NCI-H1694 (cell line): ENCODE data around the gene SNUPN.

ENCODE experiments used
- DNase-seq: peaks from one replicate; lab custom pipeline; 2025; lab: John Stamatoyannopoulos, UW

Gene SNUPN

DNA sequence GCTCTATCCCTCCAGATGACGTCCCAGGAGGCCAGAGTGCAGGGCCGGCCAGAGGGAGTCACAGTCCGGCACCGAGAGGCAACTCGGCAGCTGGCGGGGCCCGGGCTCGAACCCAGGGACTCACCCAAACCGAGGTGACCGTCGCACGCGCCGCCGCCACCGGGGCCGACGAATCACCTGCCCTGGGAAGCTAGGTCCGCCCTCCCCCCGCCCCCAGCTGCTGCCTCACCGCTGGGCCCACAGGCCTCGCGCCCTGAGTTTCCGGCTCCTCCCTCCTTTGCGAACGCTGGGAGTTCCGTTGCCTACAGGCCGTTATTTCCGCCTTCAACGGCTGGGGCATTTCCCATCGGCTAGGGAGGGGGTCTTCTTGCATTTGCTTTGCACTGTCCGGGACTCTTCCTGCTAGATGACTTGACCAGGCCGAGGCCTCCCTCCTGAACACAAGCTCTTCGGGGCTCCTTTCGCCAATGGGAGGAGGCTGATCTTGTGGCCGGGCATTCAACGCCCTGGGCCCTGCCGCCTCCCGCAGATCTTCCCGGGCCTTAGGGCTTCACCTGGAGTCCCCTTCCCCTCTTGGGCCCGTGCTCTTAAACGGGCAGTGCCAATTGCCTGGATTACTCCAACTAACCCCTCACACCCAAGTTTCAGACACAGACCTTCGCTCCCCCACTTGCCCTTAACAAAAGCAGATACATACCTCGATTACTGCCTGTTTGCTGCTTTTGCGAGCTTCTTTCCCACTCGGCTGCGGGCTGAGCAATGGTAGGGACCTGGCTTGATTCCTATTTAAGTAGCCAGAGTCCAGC is at the start of gene SNUPN:
SNUPN (minus strand) TSS at position 184 of the 806 bp plus-strand sequence. CDS start 4,674 bp downstream, outside the sequence.
- DNase-seq: peak; percentile 78

DNA sequence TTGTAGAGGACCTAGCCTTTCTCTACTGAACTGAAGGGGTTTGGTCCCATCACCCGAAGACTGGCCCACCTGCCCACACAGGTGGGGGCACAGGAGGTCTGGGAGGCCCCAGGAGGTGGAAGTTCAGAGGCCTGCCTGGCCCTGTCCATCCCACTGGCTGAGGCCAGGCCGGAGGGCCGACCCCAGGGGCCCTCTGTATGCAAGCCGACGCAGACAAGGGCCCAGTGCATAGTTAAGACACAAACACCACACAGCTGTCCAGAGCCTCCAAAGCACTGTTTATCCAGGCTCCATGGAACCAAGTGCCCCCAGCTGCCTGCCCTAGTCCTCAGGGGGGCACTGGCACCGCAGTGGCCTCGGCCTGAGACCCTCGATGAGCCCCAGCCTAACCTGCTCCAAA is 48.8 kb upstream of the SNUPN start:
- DNase-seq: no peak

DNA sequence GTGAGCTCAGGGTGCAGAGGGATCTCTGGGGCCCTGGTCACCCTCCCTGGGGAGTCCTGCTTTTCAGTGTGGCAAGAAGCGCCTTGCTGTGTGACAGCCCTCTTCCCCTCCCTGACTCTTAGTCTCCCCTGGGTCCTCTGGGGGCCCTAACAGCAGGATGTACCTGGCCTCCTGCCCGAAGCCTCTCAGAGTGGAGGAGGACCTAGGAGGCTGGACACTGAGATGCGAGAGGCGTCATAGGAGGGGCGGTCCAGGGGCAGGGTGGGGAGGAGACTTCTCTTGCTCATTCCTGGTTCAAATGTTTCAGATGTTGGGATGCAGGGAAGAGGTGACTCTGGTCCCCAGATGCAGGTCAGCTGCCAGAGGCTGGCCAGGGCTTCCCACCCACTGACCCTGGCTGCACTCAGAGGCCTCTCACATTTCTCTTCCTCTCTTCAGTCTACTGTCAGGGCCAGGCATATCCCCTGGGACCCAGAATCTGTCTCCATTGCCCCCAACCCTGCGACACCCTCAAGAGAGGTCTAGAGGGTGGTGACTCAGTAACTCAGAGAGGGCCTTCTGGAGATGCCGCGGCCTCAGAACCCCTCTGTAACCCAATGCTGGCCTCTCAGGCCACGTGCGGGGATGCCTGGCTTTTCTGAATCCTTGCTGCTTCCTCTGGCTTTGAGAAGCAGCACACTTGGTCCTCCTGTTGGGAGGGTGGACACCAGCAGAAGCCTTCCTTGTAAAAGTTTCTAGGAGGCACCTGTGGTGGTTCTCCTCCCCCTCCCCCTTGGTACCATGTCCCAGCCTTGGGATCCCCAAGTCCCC is 48.1 kb upstream of the SNUPN start:
- DNase-seq: no peak

DNA sequence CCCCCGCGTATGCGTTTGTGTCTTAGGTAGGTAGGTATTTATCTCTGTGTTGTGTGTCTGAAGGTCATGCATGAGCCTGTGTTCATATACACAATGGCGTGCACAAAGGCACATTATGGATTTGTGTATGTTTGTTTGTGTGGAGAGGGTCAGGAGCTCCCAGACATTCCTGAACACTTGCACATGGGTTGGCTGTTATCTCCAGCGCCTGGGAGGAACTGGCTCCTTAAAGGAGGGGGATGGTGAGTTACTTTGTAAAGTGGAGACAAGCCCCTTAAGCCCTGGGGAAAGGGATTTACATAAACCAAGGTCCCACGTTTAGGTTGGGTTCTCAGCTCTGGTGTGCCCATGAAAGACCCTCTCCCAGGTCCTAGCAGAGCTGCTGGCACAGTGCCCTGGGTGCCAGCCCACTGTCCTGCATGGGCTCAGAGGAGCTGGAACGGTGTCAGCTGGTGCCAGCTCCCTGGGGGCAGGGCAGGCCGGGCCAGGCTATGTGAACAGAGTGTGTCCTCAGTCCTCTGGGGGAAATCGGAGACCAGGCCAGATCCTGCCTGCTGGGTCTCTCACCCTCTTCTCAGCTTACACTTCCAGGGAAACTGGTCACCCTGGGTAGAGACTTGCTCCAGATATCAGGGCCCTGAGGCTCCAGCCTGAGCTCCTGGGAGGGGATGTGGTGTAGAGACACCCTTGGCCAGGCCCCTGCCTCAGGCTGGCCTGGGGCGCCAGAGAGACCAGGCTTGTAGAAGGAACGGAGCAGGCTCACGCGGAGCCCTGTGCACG is 47.3 kb upstream of the SNUPN start:
- no peak for DNase-seq

DNA sequence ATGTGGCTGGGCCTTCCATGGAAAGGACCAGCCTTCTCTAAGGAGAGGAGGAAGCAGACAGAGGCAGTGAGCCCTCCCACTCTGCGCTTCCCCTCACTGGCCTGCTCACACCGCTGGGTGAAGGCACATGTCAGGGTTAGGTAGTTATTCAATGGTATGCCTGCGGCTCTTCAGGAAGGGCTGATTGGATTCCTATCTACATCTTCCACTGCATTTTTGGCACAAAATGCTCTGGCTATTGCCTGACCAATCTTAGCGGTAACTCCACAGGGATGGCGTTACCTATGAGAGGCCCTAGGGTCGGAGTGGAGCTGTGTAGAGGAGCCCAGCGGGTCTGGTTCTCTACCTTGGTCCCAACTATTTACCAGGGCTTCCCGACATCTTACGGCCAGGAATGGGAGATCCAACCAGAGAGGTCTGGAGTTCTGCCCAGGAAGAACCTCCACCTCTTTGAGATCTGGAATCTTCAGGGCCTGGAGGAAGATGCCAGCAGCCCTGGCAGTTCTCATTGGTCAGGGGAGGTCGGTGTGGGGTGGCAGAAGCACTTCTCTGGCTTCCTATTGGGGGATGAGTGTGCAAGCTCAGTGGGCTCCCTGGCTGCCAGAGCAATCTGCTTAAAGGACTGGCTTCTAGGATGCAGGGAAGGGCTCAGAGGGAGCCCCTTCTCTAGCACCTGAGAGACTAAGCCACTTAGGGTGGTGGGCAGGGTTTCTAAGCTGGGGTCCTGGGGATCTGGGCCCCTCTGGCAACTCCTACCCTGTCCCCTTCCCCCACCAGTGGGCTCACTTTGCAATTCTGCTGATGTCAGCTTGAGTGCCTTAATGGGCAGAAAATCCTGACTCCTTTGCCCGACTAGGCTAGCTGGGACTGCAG is 46.4 kb upstream of the SNUPN start:
- DNase-seq: no peak

DNA sequence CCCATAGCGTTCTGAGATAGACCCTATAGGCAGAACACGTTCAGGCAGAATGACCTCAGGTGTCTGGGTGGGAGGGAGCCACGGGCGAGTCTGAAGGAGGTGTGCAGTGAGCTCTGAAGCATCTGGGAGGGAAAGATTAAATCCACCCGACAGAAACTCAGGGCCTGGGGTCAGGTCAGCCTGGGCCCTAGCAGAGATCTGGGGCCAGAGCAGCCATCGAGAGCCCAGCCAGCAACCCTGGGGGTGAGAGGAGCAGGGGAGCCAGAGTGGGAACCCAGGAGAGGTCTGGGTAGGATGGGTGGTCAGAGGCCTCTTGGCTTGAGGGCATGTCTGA is 44.3 kb upstream of the SNUPN start:
- no peak for DNase-seq

DNA sequence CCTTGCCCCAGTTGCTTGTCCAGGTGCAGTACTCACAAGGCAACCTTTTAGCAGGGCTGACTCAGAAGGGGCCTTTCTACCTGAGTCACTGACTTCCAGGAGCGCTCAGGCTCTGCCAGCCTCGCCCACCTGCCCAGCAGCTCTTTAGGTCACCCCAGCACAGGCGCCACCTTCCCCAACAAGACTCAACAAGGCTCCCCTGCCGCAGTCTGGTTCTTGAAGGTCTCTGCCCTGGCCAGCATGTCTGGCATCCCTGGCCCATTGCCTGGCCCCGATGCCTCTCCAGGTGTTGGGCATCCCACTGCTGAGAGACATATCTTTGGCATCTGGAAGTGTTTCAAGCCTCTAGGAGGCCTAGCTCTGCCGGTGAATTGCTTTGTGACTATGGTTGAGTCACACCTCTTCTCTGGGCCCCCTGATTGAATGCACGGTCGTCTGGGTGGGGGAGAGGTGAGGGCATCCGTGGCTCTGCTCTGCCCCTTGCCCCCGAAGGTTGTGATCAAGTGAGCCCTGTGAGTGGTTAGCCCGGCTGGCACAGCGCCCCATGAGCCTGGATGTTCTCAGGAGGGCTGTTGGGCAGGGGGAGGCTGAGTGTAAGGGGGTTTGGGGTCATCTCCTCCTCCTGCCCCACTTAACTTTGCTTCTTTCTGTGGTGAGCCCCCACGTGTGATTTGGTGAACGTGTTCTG is 43.8 kb upstream of the SNUPN start:
- no peak for DNase-seq

DNA sequence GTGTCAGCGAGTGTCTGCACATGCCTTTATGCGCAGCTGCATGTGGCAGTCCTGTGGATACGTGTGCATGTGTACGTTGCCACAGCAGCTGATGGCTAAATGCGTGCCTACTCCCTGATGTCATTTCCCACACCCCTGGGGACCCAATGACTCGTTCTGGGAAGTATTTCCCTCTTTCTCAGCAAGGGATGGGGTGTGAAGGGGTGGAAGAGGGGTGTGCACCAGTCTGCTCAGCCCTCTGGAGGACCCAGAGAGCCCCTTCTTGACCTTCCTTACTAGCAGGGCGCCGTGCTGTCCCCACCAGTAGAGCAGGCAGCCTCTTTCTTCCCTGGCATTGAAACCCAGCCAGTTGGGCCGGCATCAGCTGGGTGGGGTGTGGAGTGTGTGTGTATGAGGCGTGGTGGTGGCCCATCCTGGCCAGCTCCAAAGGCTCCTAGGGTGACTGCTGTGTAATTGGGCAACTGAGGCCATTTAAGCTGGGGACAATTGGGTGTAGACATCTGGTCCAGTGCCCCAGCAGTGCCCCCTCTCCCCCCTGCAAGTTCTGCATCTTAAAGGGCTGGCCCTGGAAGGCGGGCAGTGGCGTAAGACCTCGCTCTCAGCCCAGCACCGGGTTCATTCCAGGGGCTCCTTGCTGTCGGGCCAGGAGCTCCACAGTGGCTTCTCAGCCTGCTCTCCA is 41.4 kb upstream of the SNUPN start:
- no peak for DNase-seq

DNA sequence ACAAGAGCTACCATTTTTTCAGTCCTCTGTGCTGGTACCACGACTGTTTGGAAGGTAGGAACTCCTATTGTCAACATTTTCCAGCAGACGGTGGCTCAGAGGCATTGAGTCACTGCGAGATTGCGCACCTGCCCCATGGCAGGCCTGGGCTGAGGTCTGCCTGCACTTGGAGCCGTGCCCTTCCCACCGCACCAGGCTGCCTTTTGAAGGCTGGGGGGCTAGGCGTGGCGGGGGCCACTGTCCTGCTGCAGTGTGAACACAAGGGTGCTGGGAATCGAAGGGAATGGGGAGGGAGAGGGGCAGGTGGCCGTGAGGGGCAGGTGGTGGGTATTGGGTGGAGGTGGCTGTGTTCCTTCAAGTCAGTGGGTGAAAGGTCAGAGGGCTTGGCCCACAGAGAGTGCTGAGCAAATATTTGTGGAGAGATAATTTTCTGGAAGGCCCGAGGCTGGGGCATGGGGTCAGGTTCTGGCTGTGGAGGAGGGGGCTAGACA is 38.5 kb upstream of the SNUPN start:
- no peak for DNase-seq

DNA sequence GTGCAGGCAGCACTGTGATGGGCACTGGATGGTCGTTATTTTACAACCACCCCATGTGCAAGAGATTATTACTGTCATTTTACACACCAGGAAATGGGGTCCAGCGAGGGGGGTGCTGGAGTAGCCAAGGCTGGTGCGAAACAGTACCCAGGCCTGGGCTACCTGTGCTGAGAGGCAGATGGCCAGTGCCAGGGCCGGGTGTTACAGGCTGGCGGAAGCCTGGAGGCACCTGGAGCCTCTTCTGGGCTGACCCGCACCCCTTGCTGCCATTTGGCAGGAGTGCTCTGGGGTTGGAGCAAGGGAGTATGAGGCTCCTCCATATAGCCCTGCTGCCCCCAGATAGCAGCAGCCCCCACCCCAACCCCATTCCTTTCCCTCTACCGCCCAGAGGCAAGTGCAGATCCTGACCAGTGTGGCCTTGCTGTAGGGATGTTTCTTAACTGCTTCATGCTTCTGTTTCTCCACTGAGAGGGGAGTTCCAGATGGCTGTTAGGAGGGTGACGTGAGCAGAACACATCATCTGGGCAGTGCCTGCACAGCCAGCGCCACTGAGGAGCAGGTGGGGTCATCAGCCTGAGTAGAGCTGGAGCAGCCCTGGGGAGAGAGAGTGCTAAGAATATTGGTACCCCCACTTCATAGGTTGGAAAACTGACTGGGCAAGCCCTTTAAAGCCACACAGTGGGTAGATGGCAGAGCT is 37.4 kb upstream of the SNUPN start:
- DNase-seq: no peak

DNA sequence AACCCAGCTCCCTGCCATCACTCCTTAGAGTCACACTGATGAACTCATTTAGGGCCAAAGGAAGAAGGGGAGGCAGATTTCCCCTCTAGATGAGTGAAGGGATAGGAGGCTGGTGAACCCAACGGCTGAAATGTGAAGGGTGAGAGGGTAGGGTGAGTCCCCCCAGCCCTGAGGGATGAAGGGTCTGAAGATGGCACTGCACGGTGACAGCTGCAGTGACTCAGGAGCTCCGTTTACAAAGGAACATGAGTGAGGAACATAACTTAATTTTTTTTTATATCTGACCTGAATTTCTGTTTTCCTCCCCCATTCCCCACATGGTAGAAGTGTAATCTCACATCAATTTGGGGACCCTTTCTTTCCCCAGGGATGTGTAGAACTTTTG is 36.2 kb upstream of the SNUPN start:
- no peak for DNase-seq

DNA sequence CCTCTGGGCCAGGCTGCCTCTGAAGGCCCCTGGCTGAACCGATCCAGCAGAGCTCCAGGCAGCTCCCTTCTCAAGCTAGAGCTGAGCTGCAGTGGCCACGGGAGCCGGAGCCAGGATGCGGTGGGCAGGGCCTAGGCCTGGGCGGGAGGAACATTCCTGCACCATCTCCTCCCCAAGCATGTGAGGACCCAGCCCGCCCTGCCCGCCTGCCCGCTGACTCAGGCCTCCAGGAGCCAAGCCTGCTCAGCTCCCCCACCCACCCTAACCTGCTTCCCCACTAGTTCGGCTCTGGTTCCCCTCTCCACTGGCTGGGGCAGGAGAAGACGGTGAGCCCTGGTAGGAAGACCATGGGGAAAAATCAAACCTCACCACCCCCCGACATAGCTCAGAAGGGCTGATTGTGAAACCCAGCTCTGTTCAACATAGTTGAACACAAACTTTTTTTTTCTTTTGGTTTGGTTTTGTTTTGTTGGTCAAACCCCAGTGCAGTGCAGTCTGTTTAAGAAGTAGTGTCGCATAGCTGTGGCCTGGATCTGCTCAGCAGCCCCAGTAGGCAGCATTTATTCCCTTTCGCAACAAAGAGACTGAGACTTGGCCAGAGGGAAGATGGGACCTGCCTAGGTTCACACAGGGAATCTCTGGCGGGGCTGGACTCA is 35.7 kb upstream of the SNUPN start:
- no peak for DNase-seq

DNA sequence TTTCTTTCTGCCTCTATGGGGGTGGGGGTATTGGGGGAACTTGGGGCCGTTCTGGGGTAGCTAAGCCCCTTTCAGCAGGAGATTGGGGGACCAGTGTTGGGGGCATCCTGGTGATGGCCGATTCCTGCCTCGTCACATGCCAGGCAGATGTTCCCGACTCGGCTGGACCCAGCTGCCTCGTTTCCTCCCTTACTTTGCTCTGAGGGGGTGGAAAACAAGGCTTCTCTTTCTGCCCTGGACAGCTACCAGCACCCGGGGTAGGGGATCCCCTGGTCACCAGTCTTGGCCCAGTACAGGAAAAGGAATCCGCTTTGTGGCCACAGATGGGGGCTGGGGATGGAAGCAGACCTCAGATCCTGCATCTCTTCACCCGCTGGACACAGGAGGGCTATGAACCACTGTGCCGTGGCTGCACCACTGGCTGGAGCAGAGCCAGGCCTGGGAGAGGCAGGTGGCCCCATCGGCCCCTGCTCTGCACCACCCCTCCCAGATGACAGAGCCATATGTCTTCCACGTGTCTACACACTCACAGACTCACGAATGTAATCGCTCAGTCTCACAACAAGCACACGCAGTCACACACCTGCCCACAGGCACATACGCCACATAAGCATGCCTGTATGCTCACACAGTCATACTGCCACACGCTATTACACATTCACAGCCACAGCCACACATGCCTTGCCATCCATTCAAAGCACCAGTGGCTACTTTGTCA is 34.6 kb upstream of the SNUPN start:
- DNase-seq: peak; percentile 55

DNA sequence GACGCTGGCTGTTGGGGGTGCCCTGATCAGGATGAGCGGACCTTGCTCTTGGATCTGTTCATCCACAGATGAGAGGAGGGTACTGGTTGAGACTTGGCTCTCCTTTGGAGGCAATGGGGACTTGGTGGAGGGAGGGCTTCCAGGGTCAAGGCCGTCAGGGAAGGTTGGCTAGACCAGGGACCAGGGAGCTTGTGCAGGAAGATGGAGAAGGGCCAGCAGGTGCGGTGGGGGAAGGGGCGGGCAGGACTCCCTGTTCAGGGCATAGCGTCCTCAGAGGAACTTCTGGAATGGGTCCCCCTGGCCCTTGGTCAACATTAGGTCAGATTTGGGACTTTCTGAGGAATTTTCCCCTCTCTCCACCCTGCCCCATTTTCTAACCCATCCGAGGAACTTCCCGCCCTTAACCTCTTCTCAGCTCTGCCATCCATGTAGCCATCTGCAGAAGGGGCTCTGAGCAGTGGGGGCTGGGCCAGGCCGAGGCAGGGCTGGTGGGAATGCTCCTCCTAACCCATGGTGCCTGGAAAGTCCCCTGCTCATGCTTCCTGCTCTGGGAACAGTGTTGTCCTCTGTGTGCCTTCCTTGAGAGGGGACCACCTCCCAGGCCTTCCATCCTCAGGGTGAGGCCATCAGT is 33.7 kb upstream of the SNUPN start:
- no peak for DNase-seq

DNA sequence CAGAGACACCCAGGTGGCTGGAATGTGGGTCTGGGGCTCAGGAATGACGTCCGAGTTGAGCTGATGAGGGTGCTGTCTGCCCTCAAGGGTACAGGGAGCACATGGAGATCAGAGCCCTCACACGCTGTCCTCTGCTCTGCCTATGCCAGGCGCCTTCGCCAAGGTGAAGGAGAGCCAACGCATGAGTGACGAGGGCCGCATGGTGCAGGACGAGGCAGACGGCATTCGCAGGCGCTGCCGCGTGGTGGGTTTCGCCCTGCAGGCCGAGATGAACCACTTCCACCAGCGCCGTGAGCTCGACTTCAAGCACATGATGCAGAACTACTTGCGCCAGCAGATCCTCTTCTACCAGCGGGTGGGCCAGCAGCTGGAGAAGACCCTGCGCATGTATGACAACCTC is 31.3 kb upstream of the SNUPN start:
- DNase-seq: no peak

DNA sequence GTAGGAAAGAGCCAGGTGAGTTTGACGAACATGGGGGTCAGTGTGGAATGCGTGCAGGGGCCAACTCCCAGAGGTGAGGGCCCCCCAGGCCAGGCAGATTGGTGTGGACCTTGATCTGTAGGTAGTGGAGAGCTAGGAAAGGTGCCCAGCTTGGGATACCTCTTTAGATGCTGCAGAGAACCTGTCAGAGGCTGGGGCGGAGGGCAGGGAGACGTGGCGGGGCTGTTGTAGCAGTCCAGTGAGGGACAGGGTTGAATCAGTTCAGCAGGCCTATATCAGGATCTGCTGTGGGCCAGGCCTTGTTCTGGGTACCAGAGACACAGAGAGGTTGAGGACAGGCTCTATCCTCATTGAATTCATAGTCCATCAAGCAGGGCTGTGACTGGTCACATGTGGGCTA is 30.8 kb upstream of the SNUPN start:
- no peak for DNase-seq

DNA sequence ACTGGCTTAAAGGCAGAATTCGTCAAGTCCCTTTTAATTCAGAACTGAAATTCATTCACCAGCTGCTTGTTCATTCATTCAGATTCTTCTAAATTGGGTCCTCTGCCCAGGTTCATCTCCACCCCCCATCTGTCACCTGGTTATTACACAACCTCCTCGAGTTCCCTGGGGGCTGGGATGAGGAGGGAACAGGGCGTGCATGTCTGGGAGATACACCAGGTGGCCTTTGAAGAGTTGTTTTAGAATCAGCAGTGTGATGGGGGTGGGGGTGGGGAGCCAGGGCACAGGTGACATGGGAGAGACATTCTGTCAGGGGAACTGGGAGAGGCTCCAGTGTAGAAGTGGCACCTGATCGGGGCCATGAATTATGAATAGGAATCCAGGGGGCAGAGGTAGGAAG is 30.4 kb upstream of the SNUPN start:
- DNase-seq: peak; percentile 56
